HepG2 (cell line): ENCODE data around the gene SLC8B1. TPM values are rescaled to one million over a fixed set of nuclear protein-coding genes. Genes with fewer than 3 reads are reported as not detected.

Experiments used
- ETV5 ChIP-seq: IDR thresholded peaks from 2 replicates; pipeline ENCODE4 v1.6.1; 2018; ENCODE audit warnings: missing biosample characterization, missing genetic modification reagents, inconsistent platforms, borderline replicate concordance
- FOXA1 ChIP-seq, 2 experiments: fragments of 450-650 bp in 1 of 2; sonication (generic) in 1 of 2; formaldehyde crosslinking in 1 of 2; IDR thresholded peaks; 2 replicates each; pipeline versions ENCODE4 v1.4.0 to v1.6.1; 2016 to 2020; ENCODE audit warnings: missing genetic modification reagents in 1 of 2
- KLF16 ChIP-seq, 2 experiments: sonication (generic) in 1 of 2; formaldehyde crosslinking in 1 of 2; IDR thresholded peaks; 2 replicates each; pipeline versions ENCODE4 v1.6.1 to v1.8.0; 2016 to 2023; ENCODE audit warnings: missing genetic modification reagents in 2 of 2, missing compliant biosample characterization in 1 of 2
- NFKB2 ChIP-seq: sonication (generic); formaldehyde crosslinking; IDR thresholded peaks from 2 replicates; pipeline ENCODE4 v1.4.0; 2020; ENCODE audit warnings: missing genetic modification reagents, borderline replicate concordance
- NRL ChIP-seq: sonication (generic); formaldehyde crosslinking; IDR thresholded peaks from 2 replicates; pipeline ENCODE4 v1.5.0; 2020; ENCODE audit warnings: missing genetic modification reagents, mild to moderate bottlenecking, moderate library complexity, borderline replicate concordance
- RBM22 ChIP-seq: fragments of 200-400 bp; formaldehyde crosslinking; optimal IDR thresholded peaks from 2 replicates; pipeline ENCODE3; 2017; ENCODE audit warnings: mild to moderate bottlenecking, low read length, moderate library complexity
- TRIM24 ChIP-seq: sonication (generic); formaldehyde crosslinking; IDR thresholded peaks from 2 replicates; pipeline ENCODE4 v1.8.0; 2022; ENCODE audit warnings: mild to moderate bottlenecking, missing genetic modification reagents
- ZBTB42 ChIP-seq: sonication (generic); formaldehyde crosslinking; IDR thresholded peaks from 2 replicates; pipeline ENCODE4 v1.5.0; 2020; ENCODE audit warnings: mild to moderate bottlenecking, missing genetic modification reagents
- ZFP90 ChIP-seq: sonication (generic); formaldehyde crosslinking; IDR thresholded peaks from 2 replicates; pipeline ENCODE4 v1.8.0; 2022; ENCODE audit warnings: missing genetic modification reagents, mild to moderate bottlenecking, inconsistent platforms, borderline replicate concordance
- ZNF207 ChIP-seq: fragments of 450-650 bp; IDR thresholded peaks from 2 replicates; pipeline ENCODE4 v1.6.1; 2016; ENCODE audit warnings: antibody characterized with exemption, borderline replicate concordance
- ZNF761 ChIP-seq: sonication (generic); formaldehyde crosslinking; conservative IDR thresholded peaks from 2 replicates; pipeline ENCODE4 v1.4.0; 2020; ENCODE audit warnings: mild to moderate bottlenecking, missing genetic modification reagents
- ZNF777 ChIP-seq: sonication (generic); formaldehyde crosslinking; IDR thresholded peaks from 2 replicates; pipeline ENCODE4 v1.4.0; 2020; ENCODE audit warnings: missing genetic modification reagents
- ZNF841 ChIP-seq: sonication (generic); formaldehyde crosslinking; IDR thresholded peaks from 2 replicates; pipeline ENCODE4 v1.8.1; 2023; ENCODE audit warnings: missing genetic modification reagents, borderline replicate concordance
- ZNF891 ChIP-seq: sonication (generic); formaldehyde crosslinking; IDR thresholded peaks from 2 replicates; pipeline ENCODE4 v1.5.0; 2020; ENCODE audit warnings: mild to moderate bottlenecking, missing genetic modification reagents
- polyA plus RNA-seq, 8 experiments: library from polyadenylated mRNA; depleted of rRNA in 3 of 8; stranded (reverse) in 7 of 8; unstranded in 1 of 8; fragments of >200 nt; fragmentation: Illumina TruSeq in 4 of 8; extraction: Trizol in 4 of 8; gene quantifications; 2 replicates each; pipeline versions ENCODE4 v1.2.1 to v1.2.3, GENCODE V29; 2011 to 2016; ENCODE audit warnings: low read depth in 4 of 8, missing spikeins in 1 of 8, mixed read lengths in 1 of 8; ENCODE audit not compliant: insufficient read depth in 1 of 8
- total RNA-seq, 5 experiments: library from RNA; depleted of rRNA; stranded (reverse); fragments of >200 nt; fragmentation: Illumina TruSeq; extraction: Trizol; gene quantifications; 2 replicates each; pipeline ENCODE4 v1.2.3, GENCODE V29; 2016; ENCODE audit warnings: low read depth in 1 of 5
- TF ChIP-seq, protein P1 (sequence below): sonication (generic); formaldehyde crosslinking; IDR thresholded peaks from 2 replicates; pipeline ENCODE4 v1.4.0; 2020; ENCODE audit warnings: missing genetic modification reagents
- TF ChIP-seq, protein P2 (sequence below): sonication (generic); formaldehyde crosslinking; IDR thresholded peaks from 2 replicates; pipeline ENCODE4 v1.4.0; 2020; ENCODE audit warnings: missing genetic modification reagents
- TF ChIP-seq, protein P3 (sequence below): IDR thresholded peaks from 2 replicates; pipeline ENCODE4 v1.6.1; 2012; ENCODE audit warnings: low read depth, low read length, improper control_type of control experiment
- TF ChIP-seq, protein P4 (sequence below): sonication (generic); formaldehyde crosslinking; IDR thresholded peaks from 2 replicates; pipeline ENCODE4 v1.5.1; 2020; ENCODE audit warnings: missing genetic modification reagents, mild to moderate bottlenecking, borderline replicate concordance
- TF ChIP-seq, protein P5 (sequence below): IDR thresholded peaks from 2 replicates; pipeline ENCODE4 v1.6.1; 2016; ENCODE audit warnings: missing compliant biosample characterization, missing genetic modification reagents, borderline replicate concordance

The SLC8B1 gene
- total and polyA plus RNA-seq, 2 of the 13 experiments (the other 11 are each of a cell fraction or from before 2014, with no cell fraction given), result 6.8 to 8.0 TPM

DNA sequence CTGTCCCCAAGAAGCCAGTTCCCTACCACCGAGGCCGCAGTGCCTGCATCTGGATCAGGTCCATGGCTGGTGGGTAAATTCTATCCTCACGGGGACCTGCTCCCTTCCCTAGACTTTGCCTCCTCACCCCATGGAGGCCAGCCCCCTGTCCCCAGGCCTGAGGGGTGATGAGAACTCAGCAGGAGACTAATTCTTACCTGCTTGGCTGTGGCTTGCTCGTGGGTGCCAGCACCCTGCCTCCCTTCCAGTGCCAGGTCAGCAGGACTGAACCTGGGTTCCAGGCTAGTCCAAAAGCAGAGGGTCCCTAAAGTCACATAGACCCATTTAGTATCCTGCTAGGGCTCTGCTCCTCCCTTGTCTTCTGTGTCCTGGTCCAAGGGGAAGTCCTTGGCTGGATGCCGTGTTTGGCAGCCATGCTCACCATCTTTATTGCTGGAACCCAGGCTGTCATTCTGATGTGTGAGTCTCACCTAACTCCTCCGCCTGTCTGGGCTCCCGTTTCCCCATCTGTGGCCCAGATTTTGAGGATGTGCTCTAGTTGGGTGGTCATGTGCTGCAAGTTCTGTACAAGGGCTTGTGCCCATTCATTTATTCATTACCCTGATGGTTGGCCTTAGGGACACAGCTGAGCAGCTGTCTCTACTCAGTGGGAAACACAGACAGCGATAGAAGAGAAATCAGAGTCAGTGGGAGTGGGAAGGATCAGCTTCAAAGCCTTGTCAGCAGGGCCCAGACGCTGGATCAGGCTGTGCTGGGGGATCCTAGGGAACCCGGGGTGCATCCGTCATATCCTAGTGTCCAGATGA, 24.4 kb upstream of the SLC8B1 start (continued):
- no peak for TF ChIP-seq KLF16 (CRISPR knock-in tag; IDR thresholded peaks at IDR 0.05)
- peak; percentile 43; the same call in 1 of the 2 replicates for TF ChIP-seq ZNF891
- TF ChIP-seq, protein P1, sequence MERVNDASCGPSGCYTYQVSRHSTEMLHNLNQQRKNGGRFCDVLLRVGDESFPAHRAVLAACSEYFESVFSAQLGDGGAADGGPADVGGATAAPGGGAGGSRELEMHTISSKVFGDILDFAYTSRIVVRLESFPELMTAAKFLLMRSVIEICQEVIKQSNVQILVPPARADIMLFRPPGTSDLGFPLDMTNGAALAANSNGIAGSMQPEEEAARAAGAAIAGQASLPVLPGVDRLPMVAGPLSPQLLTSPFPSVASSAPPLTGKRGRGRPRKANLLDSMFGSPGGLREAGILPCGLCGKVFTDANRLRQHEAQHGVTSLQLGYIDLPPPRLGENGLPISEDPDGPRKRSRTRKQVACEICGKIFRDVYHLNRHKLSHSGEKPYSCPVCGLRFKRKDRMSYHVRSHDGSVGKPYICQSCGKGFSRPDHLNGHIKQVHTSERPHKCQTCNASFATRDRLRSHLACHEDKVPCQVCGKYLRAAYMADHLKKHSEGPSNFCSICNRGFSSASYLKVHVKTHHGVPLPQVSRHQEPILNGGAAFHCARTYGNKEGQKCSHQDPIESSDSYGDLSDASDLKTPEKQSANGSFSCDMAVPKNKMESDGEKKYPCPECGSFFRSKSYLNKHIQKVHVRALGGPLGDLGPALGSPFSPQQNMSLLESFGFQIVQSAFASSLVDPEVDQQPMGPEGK, result no peak
- TF ChIP-seq, protein P2, sequence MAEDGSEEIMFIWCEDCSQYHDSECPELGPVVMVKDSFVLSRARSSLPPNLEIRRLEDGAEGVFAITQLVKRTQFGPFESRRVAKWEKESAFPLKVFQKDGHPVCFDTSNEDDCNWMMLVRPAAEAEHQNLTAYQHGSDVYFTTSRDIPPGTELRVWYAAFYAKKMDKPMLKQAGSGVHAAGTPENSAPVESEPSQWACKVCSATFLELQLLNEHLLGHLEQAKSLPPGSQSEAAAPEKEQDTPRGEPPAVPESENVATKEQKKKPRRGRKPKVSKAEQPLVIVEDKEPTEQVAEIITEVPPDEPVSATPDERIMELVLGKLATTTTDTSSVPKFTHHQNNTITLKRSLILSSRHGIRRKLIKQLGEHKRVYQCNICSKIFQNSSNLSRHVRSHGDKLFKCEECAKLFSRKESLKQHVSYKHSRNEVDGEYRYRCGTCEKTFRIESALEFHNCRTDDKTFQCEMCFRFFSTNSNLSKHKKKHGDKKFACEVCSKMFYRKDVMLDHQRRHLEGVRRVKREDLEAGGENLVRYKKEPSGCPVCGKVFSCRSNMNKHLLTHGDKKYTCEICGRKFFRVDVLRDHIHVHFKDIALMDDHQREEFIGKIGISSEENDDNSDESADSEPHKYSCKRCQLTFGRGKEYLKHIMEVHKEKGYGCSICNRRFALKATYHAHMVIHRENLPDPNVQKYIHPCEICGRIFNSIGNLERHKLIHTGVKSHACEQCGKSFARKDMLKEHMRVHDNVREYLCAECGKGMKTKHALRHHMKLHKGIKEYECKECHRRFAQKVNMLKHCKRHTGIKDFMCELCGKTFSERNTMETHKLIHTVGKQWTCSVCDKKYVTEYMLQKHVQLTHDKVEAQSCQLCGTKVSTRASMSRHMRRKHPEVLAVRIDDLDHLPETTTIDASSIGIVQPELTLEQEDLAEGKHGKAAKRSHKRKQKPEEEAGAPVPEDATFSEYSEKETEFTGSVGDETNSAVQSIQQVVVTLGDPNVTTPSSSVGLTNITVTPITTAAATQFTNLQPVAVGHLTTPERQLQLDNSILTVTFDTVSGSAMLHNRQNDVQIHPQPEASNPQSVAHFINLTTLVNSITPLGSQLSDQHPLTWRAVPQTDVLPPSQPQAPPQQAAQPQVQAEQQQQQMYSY (CRISPR knock-in tag), result no peak
- TF ChIP-seq ZFP90, result 0 out of 2 replicates have a peak, but pooled peaks have one; percentile 9
- TF ChIP-seq, protein P3, sequence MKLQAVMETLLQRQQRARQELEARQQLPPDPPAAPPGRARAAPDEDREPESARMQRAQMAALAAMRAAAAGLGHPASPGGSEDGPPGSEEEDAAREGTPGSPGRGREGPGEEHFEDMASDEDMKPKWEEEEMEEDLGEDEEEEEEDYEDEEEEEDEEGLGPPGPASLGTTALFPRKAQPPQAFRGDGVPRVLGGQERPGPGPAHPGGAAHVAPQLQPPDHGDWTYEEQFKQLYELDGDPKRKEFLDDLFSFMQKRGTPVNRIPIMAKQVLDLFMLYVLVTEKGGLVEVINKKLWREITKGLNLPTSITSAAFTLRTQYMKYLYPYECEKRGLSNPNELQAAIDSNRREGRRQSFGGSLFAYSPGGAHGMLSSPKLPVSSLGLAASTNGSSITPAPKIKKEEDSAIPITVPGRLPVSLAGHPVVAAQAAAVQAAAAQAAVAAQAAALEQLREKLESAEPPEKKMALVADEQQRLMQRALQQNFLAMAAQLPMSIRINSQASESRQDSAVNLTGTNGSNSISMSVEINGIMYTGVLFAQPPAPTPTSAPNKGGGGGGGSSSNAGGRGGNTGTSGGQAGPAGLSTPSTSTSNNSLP, result no peak
- no peak for TF ChIP-seq ZNF761
- TF ChIP-seq NFKB2 (CRISPR knock-in tag), result 0 out of 2 replicates have a peak, but pooled peaks have one; percentile 6
- no peak for TF ChIP-seq ZNF777 (CRISPR knock-in tag)
- no peak for TF ChIP-seq TRIM24 (CRISPR knock-in tag)
- no peak for TF ChIP-seq RBM22
- TF ChIP-seq ZBTB42 (CRISPR knock-in tag), result 0 out of 2 replicates have a peak, but pooled peaks have one; percentile 22
- TF ChIP-seq, protein P4, sequence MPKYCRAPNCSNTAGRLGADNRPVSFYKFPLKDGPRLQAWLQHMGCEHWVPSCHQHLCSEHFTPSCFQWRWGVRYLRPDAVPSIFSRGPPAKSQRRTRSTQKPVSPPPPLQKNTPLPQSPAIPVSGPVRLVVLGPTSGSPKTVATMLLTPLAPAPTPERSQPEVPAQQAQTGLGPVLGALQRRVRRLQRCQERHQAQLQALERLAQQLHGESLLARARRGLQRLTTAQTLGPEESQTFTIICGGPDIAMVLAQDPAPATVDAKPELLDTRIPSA (CRISPR knock-in tag), result 0 out of 2 replicates have a peak, but pooled peaks have one; percentile 62
- TF ChIP-seq, protein P5, sequence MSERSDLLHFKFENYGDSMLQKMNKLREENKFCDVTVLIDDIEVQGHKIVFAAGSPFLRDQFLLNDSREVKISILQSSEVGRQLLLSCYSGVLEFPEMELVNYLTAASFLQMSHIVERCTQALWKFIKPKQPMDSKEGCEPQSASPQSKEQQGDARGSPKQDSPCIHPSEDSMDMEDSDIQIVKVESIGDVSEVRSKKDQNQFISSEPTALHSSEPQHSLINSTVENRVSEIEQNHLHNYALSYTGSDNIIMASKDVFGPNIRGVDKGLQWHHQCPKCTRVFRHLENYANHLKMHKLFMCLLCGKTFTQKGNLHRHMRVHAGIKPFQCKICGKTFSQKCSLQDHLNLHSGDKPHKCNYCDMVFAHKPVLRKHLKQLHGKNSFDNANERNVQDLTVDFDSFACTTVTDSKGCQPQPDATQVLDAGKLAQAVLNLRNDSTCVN (CRISPR knock-in tag), result no peak
- TF ChIP-seq NRL, result no peak
- no peak for TF ChIP-seq FOXA1 (IDR thresholded peaks at IDR 0.05)
- TF ChIP-seq FOXA1 (CRISPR knock-in tag; IDR thresholded peaks at IDR 0.05), result no peak
- TF ChIP-seq ETV5 (CRISPR knock-in tag), result no peak
- no peak for TF ChIP-seq ZNF207
- TF ChIP-seq ZNF841 (CRISPR knock-in tag), result no peak
